ENCODE data around the gene ZNF500. TPM values are rescaled to one million over a fixed set of nuclear protein-coding genes. Genes with fewer than 3 reads are reported as not detected.

The ZNF500 gene
- total RNA-seq, 1 donor from 2014 or later = 23.5 TPM

- H3K36me3 Mint-ChIP-seq (ENCODE audit: insufficient read depth) = no peaks in the 10 kb centered on the region
- peak overlapping the region; percentile 93 for H3K27ac Mint-ChIP-seq
Measured at GRCh38 chr16:4768549-4769305, 1.8 kb upstream of the ZNF500 start.

GRCh38 chr16:4767872-4768548, 1.0 kb upstream of the ZNF500 start:
- Mint-ChIP-seq H3K27me3 (no peaks in the 10 kb centered on the region), H3K4me3 (ENCODE audit: low read depth) (peak overlapping the region; percentile 76), H3K9me3 (ENCODE audit: low read depth) (no peaks in the 10 kb centered on the region), H3K4me1 (ENCODE audit: low read depth) (peaks cover 15% of the 10 kb centered on the region), H3K36me3 (ENCODE audit: insufficient read depth) (no peaks in the 10 kb centered on the region), H3K27ac (peak overlapping the region; percentile 93)
- TF ChIP-seq CTCF (IDR thresholded peaks at IDR 0.05; ENCODE audit: unreplicated experiment) = no peak
- DNase-seq (ENCODE audit: low spot score, unreplicated experiment) = no peak

More at GRCh38 chr16:4768549-4769305, 1.8 kb upstream of the ZNF500 start:
- Mint-ChIP-seq H3K4me1 (ENCODE audit: low read depth) (peaks cover 15% of the 10 kb centered on the region), H3K27me3 (no peaks in the 10 kb centered on the region), H3K4me3 (ENCODE audit: low read depth) (peak overlapping the region; percentile 76), H3K9me3 (ENCODE audit: low read depth) (no peaks in the 10 kb centered on the region)
- no peak for TF ChIP-seq CTCF (IDR thresholded peaks at IDR 0.05; ENCODE audit: unreplicated experiment)
- peak; percentile 90 for DNase-seq (ENCODE audit: low spot score, unreplicated experiment)

- Mint-ChIP-seq H3K27me3 (no peaks in the 10 kb centered on the region), H3K4me1 (ENCODE audit: low read depth) (peaks cover 15% of the 10 kb centered on the region), H3K36me3 (ENCODE audit: insufficient read depth) (peaks cover 1% of the 10 kb centered on the region), H3K27ac (peak overlapping the region; percentile 88), H3K9me3 (ENCODE audit: low read depth) (no peaks in the 10 kb centered on the region), H3K4me3 (ENCODE audit: low read depth) (peak overlapping the region; percentile 83)
- TF ChIP-seq CTCF (IDR thresholded peaks at IDR 0.05; ENCODE audit: unreplicated experiment) = no peak
- DNase-seq (ENCODE audit: low spot score, unreplicated experiment) = no peak
Measured at GRCh38 chr16:4765511-4766474, 1.2 kb downstream of the ZNF500 start.

GRCh38 chr16:4763791-4764190, 3.2 kb downstream of the ZNF500 start:
- Mint-ChIP-seq H3K27ac (no peak overlapping the region), H3K36me3 (ENCODE audit: insufficient read depth) (peaks cover 5% of the 10 kb centered on the region), H3K4me3 (ENCODE audit: low read depth) (peak overlapping the region; percentile 31), H3K9me3 (ENCODE audit: low read depth) (no peaks in the 10 kb centered on the region), H3K4me1 (ENCODE audit: low read depth) (peaks cover 13% of the 10 kb centered on the region), H3K27me3 (no peaks in the 10 kb centered on the region)
- no peak for DNase-seq (ENCODE audit: low spot score, unreplicated experiment)
- no peak for TF ChIP-seq CTCF (IDR thresholded peaks at IDR 0.05; ENCODE audit: unreplicated experiment)

- H3K4me3 Mint-ChIP-seq (ENCODE audit: low read depth) = no peak overlapping the region
- no peaks in the 10 kb centered on the region for H3K27me3 Mint-ChIP-seq
- no peak overlapping the region for H3K27ac Mint-ChIP-seq
- no peaks in the 10 kb centered on the region for H3K9me3 Mint-ChIP-seq (ENCODE audit: low read depth)
- peaks cover 8% of the 10 kb centered on the region for H3K4me1 Mint-ChIP-seq (ENCODE audit: low read depth)
- no peak for TF ChIP-seq CTCF (IDR thresholded peaks at IDR 0.05; ENCODE audit: unreplicated experiment)
- DNase-seq (ENCODE audit: low spot score, unreplicated experiment) = no peak
- H3K36me3 Mint-ChIP-seq (ENCODE audit: insufficient read depth) = peaks cover 10% of the 10 kb centered on the region
Measured at GRCh38 chr16:4762205-4762604, 4.8 kb downstream of the ZNF500 start.

All from progenitor cell of endocrine pancreas (in vitro differentiated cells).